Subcutaneous adipose tissue (tissue), 4 donors: ENCODE measurements around the gene GMPR2. TPM values are rescaled to one million over a fixed set of nuclear protein-coding genes. Genes with fewer than 3 reads are reported as not detected.

Experiments
- total RNA-seq, 4 donors: library from RNA; depleted of rRNA; stranded (reverse); fragments of >200 nt; gene quantifications; one replicate each; pipeline ENCODE4 v1.1.0, GENCODE V29; 2016
- TF ChIP-seq, protein P1 (sequence below): fragments of 450-650 bp; IDR thresholded peaks from one replicate; pipeline ENCODE4 v1.5.1; 2016; ENCODE audit warnings: low read depth, mild to moderate bottlenecking, control low read depth, antibody characterized with exemption, moderate library complexity

GMPR2 gene
- total RNA-seq, 4 donors from 2014 or later, result 31.3 to 75.5 (median 54.3) TPM

DNA sequence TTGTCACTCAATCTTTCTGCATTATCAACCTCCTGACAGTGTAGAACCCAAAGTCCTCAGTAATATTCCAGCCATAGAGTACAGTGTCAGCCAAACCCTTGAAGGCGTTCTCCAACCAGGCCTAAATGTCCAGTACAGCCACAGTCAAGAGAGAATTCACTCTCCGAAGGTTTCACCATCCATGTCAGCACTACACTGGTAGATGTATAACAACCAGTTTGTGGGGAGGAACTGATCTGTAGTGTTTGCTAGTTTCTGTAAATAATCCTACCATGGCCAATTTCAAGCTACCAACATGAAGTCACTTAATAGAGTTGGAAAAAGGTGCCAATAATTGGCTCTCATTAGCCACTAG is 16.4 kb upstream of the GMPR2 start:
- TF ChIP-seq, protein P1, sequence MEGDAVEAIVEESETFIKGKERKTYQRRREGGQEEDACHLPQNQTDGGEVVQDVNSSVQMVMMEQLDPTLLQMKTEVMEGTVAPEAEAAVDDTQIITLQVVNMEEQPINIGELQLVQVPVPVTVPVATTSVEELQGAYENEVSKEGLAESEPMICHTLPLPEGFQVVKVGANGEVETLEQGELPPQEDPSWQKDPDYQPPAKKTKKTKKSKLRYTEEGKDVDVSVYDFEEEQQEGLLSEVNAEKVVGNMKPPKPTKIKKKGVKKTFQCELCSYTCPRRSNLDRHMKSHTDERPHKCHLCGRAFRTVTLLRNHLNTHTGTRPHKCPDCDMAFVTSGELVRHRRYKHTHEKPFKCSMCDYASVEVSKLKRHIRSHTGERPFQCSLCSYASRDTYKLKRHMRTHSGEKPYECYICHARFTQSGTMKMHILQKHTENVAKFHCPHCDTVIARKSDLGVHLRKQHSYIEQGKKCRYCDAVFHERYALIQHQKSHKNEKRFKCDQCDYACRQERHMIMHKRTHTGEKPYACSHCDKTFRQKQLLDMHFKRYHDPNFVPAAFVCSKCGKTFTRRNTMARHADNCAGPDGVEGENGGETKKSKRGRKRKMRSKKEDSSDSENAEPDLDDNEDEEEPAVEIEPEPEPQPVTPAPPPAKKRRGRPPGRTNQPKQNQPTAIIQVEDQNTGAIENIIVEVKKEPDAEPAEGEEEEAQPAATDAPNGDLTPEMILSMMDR, result no peak

DNA sequence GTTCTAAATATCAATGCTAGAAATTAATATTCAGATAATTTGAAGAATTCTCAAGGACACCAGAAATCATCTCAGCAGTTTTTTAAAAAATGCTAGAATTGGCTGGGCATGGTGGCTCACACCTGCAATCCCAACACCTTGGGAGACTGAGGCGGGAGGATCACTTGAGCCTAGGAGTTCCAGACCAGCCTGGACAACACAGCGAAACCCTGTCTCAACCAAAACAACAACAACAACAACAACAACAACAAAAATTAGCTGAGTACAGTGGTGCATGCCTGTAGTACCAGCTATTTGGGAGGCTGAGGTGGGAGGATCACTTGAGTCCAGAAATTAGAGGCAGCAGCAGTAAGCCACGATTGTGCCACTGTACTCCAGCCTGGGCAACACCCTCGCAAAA is 13.6 kb upstream of the GMPR2 start:
- TF ChIP-seq, protein P1, result no peak

DNA sequence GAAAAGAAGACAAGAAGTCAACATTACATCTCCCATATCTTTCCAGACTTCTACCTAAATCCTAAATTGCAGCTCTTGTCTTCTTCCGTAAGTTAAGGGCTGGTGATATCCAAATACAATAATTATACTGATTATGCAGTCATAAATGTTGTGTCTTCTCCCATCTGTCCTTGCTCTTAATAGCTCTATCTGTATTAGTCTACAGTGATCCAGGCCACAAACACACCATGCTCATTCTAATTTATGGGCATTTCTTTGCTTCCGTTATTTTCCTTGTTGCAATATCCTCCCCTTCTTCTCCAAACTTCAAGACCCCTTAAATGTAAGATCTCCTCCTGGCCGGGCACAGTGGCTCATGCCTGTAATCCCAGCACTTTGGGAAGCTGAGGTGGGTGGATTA is 13.2 kb upstream of the GMPR2 start:
- TF ChIP-seq, protein P1, result no peak

DNA sequence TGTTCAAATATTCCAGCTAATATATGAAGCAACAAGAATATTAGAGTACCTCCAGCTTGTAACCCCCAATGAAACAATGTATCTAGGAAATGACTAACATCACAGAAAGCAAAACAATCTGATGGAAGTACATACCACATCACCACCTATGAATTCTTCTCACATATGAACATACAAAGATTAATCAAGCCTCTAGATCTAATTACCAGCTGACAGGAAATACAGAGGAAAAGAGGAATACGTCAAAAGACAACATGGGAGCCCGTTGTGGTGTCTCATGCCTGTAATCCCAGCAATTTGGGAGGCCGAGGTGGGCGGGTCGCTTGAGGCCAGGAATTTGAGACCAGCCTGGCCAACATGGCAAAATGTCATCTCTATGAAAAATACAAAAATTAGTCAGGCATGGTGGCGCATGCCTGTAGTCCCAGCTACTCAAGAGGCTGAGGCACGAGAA is 8.1 kb upstream of the GMPR2 start:
- TF ChIP-seq, protein P1, result no peak

DNA sequence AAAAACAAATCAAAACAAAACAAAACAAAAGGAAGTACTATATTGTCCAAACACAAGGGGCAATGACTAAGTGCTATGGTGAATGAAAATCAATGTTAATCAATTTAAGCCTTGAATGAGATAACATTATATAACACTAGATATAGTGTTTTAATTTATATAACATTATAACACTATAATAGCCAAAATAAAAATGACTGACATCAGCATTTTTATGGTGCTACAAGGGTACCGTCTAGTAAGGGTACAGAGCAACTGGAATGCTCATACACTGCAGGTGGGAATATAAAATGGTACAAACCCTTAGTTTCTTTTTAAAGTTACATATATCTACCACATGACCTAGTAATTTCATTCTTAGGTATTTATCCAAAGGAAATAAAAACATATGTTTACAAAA is 6.3 kb upstream of the GMPR2 start:
- TF ChIP-seq, protein P1, result no peak

DNA sequence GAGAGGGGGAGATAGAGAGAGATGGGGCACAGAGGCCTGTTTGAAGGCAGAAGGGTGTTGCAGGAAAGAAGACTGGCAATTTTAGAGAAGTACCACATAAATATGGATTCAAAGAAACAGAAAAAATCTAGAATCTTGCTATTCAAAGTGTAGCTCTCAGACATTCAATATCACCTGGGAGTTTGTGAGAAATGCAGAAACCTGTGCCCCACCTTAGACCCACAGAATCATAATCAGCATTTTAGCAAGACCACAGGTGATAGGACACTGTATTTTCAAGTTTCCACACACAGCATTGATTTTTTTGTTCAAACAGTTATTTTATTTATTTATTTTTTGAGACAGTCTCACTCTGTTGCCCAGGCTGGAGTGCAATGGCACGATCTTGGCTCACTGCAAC is 3.8 kb upstream of the GMPR2 start:
- TF ChIP-seq, protein P1, result no peak

DNA sequence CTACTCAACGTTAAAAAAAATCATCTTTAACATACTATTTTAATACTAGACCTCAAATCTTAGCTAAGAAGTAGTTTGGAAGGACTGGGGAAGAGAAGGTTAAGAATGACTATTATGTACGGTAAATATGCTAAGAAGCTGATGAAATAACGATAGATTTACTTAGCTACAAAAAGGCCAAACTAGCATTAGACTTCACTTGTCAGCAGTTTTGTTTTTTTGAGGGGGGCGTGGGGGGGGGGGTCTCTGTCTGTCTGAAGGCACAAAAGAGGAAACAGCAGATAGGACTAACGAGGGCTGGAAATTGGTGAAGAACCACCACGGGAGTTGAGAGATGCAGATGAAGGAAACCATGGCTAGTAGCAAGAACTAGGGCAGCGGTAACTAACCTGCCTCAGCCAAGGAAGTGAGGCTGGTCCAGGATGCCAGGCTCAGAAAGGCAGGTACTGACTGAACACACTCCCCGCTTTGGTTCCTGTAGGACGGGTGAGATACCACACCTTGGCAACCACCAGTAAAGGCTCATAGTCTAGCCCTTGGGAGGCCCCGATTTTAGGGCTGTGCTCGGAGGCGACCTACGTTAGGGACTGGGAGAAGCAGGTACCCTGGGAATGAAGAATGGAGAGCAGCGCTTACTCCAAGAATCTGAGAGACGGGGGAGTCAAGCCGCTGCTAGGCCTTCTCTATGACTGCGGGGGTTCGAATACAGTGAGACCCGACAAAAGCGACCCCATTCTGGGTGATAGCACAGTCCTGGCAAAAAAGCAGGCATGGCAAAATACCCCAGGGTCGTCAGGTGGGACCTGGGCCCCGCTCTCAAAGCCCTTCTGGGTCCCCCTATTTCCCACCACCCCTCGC is 1.2 kb upstream of the GMPR2 start:
- TF ChIP-seq, protein P1, result no peak
